ENCODE data around the gene HSD17B3.

- TF ChIP-seq CTCF (IDR thresholded peaks at IDR 0.05; ENCODE audit: extremely low read depth in 1 of 2, insufficient read depth in 1 of 2, low read depth in 1 of 2, low read length in 2 of 2) (no peak), POLR2A (IDR thresholded peaks at IDR 0.05; ENCODE audit: low read depth, low read length) (no peak), EZH2 (IDR thresholded peaks at IDR 0.05; ENCODE audit: borderline replicate concordance, low read depth, low read length, severe bottlenecking) (no peak), MAX (IDR thresholded peaks at IDR 0.05; ENCODE audit: insufficient read depth, insufficient read length) (no peak), POLR2AphosphoS5 (IDR thresholded peaks at IDR 0.05; ENCODE audit: insufficient read depth, low read depth, low read length) (no peak), JUN (IDR thresholded peaks at IDR 0.05; ENCODE audit: borderline replicate concordance, insufficient read depth, insufficient read length, low read depth) (no peak)
Measured at GRCh38 chr9:96193236-96193755, 108.7 kb downstream of the HSD17B3 start.

All from endothelial cell of umbilical vein (primary cell).